ENCODE results near the gene NBAS.
"Not testable (repeated sequence)": the region's sequence is repeated elsewhere in the genome, so short reads cannot be mapped to it uniquely, and the experiment has no call there.

NBAS gene

GRCh38 chr2:15359716-15360531, 201.2 kb downstream of the NBAS start:
- DNase-seq (ENCODE audit: low spot score): peak; percentile 37

- DNase-seq (ENCODE audit: low spot score): no peak
Observed at GRCh38 chr2:15357922-15358321, 203.2 kb downstream of the NBAS start.

DNA sequence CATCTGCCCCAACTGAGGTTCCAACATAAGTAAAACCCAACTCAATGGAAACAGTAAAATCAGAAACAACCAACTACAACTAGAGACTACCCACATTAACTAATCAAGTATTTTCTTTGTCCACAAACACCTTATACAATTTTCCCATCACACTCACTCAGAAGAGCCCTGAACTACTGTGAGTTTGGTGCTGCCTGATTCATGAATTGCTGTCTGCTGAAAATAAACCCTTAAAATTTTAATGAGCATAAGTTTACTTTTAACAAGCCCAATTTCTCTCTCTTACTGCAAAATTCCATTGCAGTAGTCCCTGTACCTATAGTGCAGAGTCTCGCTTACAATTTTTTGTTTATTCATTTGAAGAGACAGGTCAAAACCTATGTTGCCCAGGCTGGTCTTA, 203.9 kb downstream of the NBAS start:
- no peak for DNase-seq (ENCODE audit: low spot score)

GRCh38 chr2:15355386-15355785, 205.7 kb downstream of the NBAS start:
- DNase-seq (ENCODE audit: low spot score): no peak

- no peak for DNase-seq (ENCODE audit: low spot score)
Observed at GRCh38 chr2:15354596-15355366, 206.4 kb downstream of the NBAS start.

DNA sequence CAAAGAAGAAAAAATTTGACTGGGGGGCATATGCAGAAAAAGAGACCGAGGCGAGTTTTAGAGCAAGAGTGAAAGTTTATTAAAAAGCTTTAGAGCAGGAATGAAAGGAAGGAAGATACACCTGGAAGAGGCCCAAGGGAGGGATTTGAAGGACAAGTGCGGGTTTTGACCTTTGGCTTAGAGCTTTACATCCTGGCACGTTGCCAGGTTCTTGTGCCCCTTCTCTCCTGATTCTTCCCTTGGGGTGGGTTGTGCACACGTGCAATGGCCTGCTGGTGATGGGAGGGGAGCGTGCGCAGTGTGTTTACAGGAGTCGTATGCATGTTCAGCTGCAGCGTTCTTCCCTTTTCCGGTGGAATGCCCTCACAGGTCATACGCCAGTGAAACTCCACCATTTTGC, 208.8 kb downstream of the NBAS start:
- no peak for DNase-seq (ENCODE audit: low spot score)

- no peak for DNase-seq (ENCODE audit: low spot score)
Observed at GRCh38 chr2:15348636-15349035, 212.5 kb downstream of the NBAS start.

- no peak for DNase-seq (ENCODE audit: low spot score)
Observed at GRCh38 chr2:15348045-15348444, 213.1 kb downstream of the NBAS start.

DNA sequence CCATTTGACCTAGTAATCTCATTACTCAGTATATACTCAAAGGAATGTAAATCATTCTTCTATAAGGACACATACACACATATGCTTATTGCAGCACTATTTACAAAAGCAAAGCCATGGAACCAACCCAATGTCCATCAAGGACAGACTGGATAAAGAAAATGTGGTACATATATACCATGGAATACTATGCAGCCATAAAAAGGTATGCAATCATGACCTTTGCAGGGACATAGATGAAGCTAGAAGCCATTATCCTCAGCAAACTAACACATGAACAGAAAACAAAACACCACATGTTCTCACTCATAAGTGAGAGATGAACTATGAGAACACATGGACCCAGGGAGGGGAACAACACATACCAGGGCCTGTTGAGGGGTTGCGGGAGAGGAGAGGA, 214.5 kb downstream of the NBAS start:
- DNase-seq (ENCODE audit: low spot score): no peak

- DNase-seq (ENCODE audit: low spot score): no peak
Observed at GRCh38 chr2:15337996-15338666, 223.0 kb downstream of the NBAS start.

GRCh38 chr2:15334644-15335326, 226.3 kb downstream of the NBAS start:
- no peak for DNase-seq (ENCODE audit: low spot score)

GRCh38 chr2:15331787-15332186, 229.3 kb downstream of the NBAS start:
- no peak for DNase-seq (ENCODE audit: low spot score)

DNA sequence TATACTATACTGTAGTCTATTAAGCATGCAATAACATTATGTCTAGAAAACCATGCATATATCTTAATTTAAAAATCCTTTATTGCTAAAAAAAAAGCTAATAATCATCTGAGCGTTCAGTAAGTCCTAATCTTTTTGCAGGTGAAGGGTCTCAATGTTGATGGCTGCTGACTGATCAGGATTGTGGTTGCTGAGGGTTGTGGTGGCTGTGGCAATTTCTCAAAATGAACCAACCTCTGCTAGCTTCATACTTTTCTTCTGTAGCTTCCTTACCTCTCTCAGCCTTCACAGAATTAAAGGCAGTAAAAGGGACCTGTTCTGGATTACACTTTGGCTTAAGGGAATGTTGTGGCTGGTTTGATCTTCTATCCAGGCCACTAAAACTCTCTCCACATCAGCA, 235.8 kb downstream of the NBAS start:
- DNase-seq (ENCODE audit: low spot score): no peak

GRCh38 chr2:15323227-15323626, 237.9 kb downstream of the NBAS start:
- DNase-seq (ENCODE audit: low spot score): no peak

- DNase-seq (ENCODE audit: low spot score): not testable (repeated sequence)
Observed at GRCh38 chr2:15321481-15321880, 239.7 kb downstream of the NBAS start.

- no peak for DNase-seq (ENCODE audit: low spot score)
Observed at GRCh38 chr2:15316370-15316814, 244.7 kb downstream of the NBAS start.

- DNase-seq (ENCODE audit: low spot score): no peak
Observed at GRCh38 chr2:15315411-15315810, 245.7 kb downstream of the NBAS start.

- peak; percentile 3 for DNase-seq (ENCODE audit: low spot score)
Observed at GRCh38 chr2:15313657-15314056, 247.5 kb downstream of the NBAS start.

DNA sequence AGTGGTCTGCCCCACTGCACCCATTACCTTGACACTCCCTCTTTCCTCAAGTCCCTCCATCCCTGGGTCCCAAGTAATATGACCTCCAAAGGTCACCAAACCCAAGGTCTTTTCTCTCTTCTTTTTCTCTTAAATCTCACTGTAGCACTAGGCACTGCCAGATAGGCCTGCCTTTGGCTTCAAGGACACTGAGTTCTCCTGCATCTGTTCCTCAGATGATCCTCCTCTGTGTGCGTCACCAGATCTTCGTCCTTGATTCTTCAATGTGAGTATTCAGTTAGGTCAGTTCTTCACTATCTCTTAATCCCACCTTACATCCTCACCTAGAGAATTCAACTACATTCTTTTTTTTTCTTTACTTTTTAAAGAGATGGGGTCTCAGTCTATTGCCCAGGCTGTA, 249.2 kb downstream of the NBAS start:
- DNase-seq (ENCODE audit: low spot score): no peak

DNA sequence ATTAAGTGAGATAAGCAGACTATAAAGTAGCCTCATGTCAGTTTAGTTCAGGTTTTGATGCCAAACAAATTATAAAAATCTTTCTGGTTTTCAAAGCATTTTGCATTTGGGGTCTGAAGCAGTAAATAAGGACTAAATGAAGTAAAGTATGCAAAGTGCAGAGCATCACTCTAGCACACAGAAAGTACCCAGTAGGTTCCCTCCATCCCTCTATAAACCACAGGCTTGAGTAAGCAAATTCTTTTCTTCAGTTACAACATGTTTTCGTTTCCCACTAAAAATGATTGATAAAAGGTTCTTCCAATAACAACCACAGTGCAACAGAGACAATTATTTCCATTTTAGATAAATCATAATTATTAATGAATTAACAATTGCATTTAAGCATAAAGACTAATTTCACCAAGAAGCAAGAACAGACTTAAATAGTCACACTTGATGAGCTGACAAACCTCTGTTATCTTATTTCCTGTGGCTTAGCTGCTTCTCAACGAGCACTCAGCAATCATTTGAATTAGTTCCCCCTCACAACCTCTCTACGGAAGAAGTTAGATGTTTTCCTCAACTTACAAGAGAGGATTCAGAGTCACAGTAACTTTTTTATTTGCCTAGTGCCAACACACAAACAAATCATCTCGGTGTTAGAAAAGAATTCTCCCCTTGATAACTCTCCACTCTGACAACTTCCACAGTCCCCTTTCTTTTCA, 249.8 kb downstream of the NBAS start:
- no peak for DNase-seq (ENCODE audit: low spot score)

DNA sequence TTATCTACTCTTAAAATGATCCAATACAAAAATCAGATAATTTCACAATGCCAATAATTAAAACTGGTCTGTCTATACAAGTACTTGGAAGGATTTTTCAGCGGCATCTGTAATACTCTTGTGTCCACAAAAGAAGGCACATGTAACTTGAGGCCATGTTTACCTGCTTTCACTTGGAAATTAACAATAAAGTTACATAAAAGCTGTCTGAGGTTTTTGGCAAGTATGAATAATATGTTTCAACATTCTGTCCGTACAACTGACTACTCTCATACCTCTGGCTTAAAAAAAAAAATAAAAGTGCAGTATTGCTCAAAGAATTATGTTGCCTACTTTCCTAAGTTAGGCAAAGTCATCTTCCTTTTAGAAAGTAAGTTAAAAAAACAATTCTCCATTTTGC, 253.6 kb downstream of the NBAS start:
- no peak for DNase-seq (ENCODE audit: low spot score)

- no peak for DNase-seq (ENCODE audit: low spot score)
Observed at GRCh38 chr2:15306706-15307105, 254.4 kb downstream of the NBAS start.

Measured in hepatic stellate cell (primary cell).